PFSK-1 (cell line): ENCODE measurements around the gene ISLR2.

Source experiments
- FOXP2 ChIP-seq: optimal IDR thresholded peaks from 2 replicates; pipeline ENCODE3; 2011; ENCODE audit warnings: borderline replicate concordance, control low read depth, inconsistent platforms; ENCODE audit not compliant: insufficient read depth; ENCODE audit errors: extremely low read length, extremely low read depth
- POLR2AphosphoS5 ChIP-seq: IDR thresholded peaks from 2 replicates; pipeline ENCODE4 v1.6.1; 2012; ENCODE audit warnings: low read depth, mild to moderate bottlenecking, control low read depth, low read length, moderate library complexity
- SIN3A ChIP-seq: IDR thresholded peaks from 2 replicates; pipeline ENCODE4 v1.6.1; 2012; ENCODE audit warnings: mild to moderate bottlenecking, low read length, moderate library complexity, borderline replicate concordance; ENCODE audit not compliant: insufficient read depth
- TAF1 ChIP-seq: IDR thresholded peaks from 2 replicates; pipeline ENCODE4 v1.6.1; 2012; ENCODE audit warnings: low read length, control low read depth, borderline replicate concordance; ENCODE audit not compliant: insufficient read depth
- TF ChIP-seq, protein P1 (sequence below), 2 experiments: IDR thresholded peaks; 2 replicates each; pipeline versions ENCODE4 v1.6.1 to v1.8.0; 2011 to 2012; ENCODE audit warnings: low read depth in 2 of 2, low read length in 2 of 2, control low read depth in 1 of 2, inconsistent platforms in 1 of 2, mild to moderate bottlenecking in 1 of 2, moderate library complexity in 1 of 2; ENCODE audit not compliant: insufficient read depth in 1 of 2

DNA sequence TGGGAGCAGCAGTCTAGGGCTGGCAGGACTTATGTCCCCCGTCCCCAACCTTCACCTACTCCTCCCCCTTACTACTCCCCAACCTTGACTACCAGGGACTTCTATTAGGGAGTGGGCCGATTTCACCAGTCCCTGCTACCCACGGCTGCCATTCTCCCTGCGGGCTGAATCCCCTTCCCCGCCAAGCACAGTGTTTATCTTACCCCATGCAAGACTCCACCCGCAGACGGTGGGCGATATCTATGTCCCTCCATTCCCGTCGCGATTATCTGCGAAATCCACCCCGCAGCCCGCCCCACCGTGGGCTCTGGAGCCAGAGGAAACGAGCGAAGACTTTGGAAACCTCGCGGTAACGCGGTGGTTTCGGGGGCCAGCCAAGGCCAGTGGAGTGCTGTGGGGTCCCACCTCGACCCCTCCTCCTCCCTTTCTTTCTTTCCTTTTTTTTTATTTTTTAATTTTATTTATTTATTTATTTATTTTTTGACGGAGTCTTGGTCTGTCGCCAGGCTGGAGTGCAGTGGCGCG lies 4.7 kb downstream of the ISLR2 start:
- TF ChIP-seq POLR2AphosphoS5: no peak
- no peak for TF ChIP-seq TAF1
- TF ChIP-seq FOXP2: no peak
- TF ChIP-seq, protein P1, sequence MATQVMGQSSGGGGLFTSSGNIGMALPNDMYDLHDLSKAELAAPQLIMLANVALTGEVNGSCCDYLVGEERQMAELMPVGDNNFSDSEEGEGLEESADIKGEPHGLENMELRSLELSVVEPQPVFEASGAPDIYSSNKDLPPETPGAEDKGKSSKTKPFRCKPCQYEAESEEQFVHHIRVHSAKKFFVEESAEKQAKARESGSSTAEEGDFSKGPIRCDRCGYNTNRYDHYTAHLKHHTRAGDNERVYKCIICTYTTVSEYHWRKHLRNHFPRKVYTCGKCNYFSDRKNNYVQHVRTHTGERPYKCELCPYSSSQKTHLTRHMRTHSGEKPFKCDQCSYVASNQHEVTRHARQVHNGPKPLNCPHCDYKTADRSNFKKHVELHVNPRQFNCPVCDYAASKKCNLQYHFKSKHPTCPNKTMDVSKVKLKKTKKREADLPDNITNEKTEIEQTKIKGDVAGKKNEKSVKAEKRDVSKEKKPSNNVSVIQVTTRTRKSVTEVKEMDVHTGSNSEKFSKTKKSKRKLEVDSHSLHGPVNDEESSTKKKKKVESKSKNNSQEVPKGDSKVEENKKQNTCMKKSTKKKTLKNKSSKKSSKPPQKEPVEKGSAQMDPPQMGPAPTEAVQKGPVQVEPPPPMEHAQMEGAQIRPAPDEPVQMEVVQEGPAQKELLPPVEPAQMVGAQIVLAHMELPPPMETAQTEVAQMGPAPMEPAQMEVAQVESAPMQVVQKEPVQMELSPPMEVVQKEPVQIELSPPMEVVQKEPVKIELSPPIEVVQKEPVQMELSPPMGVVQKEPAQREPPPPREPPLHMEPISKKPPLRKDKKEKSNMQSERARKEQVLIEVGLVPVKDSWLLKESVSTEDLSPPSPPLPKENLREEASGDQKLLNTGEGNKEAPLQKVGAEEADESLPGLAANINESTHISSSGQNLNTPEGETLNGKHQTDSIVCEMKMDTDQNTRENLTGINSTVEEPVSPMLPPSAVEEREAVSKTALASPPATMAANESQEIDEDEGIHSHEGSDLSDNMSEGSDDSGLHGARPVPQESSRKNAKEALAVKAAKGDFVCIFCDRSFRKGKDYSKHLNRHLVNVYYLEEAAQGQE (IDR thresholded peaks at IDR 0.05; ENCODE audit: insufficient read depth in 1 of 2, low read depth in 2 of 2, low read length in 2 of 2): no peak
- no peak for TF ChIP-seq SIN3A
